ENCODE data around the gene MNAT1.

DNA sequence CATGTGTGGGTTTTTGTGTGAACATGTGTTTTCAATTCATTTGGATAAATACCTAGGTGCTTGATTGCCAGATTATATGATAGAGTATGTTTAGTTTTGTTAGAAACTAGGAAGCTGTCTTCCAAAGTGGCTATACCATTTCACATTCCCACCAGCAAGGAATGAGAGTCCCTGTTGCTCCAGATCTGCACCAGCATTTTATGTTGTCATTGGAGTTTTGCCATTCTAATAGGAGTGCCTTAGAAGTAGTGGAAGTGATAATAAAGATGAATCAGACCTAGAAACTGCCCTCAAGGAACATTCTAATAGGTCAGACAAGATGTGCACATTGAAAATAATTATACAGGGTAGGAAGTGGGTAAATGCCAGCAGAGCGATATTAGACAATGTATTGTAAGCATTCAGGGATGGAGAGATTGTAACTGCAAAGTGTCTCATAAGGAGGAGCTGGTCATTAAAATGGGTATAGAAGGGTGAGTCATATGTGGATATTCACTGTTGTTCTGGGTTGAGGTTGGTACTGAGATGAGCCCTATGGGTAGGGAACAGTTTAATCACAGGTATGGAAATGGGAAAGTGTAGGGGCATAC is 71.4 kb downstream of the MNAT1 start:
- no peak for TF ChIP-seq POLR2A (IDR thresholded peaks at IDR 0.05; ENCODE audit: low read depth, low read length)
- TF ChIP-seq POLR2AphosphoS5 (IDR thresholded peaks at IDR 0.05; ENCODE audit: low read depth, low read length) = no peak
- no peak for TF ChIP-seq TAF1 (IDR thresholded peaks at IDR 0.05; ENCODE audit: low read depth, low read length)
- no peak for TF ChIP-seq PAX5 (IDR thresholded peaks at IDR 0.05; ENCODE audit: insufficient read depth, low read length, severe bottlenecking)
- TF ChIP-seq POU2F2 (IDR thresholded peaks at IDR 0.05; ENCODE audit: low read depth, low read length) = no peak
- TF ChIP-seq SPI1 (IDR thresholded peaks at IDR 0.05; ENCODE audit: low read depth, low read length) = no peak

Data from GM12891 (cell line).